Measurements from ENCODE around the gene SERPINA3.

The SERPINA3 gene

GRCh38 chr14:94643316-94644101 lies 31.3 kb downstream of the SERPINA3 start:
- TF ChIP-seq CTCF (IDR thresholded peaks at IDR 0.05; ENCODE audit: low read depth, low read length, poor library complexity, severe bottlenecking) (no peak), EZH2phosphoT487 (IDR thresholded peaks at IDR 0.05; ENCODE audit: borderline replicate concordance, low read length) (no peak)
- Histone ChIP-seq H3K36me3 (ENCODE audit: control insufficient read depth, low read length) (no peaks in the 10 kb centered on the region), H3K4me1 (ENCODE audit: control insufficient read depth, low read length) (no peaks in the 10 kb centered on the region), H3K27ac (ENCODE audit: low read depth, low read length) (no peak overlapping the region), H3K9me2 (replicated peaks; ENCODE audit: control insufficient read depth, low read length) (no peaks in the 10 kb centered on the region), H3K79me2 (ENCODE audit: control insufficient read depth, low read length) (no peaks in the 10 kb centered on the region), H3K27me3 (ENCODE audit: control insufficient read depth, low read length) (no peaks in the 10 kb centered on the region), H3K4me2 (ENCODE audit: low read length) (no peak overlapping the region), H3F3A (ENCODE audit: control insufficient read depth, insufficient read depth) (no peaks in the 10 kb centered on the region), H3K4me3 (ENCODE audit: low read length) (no peak overlapping the region), H4K20me1 (ENCODE audit: control insufficient read depth, insufficient read depth, low read depth, low read length) (no peaks in the 10 kb centered on the region), H3K9me3 (ENCODE audit: control insufficient read depth, insufficient read depth, low read length) (no peaks in the 10 kb centered on the region)

DNA sequence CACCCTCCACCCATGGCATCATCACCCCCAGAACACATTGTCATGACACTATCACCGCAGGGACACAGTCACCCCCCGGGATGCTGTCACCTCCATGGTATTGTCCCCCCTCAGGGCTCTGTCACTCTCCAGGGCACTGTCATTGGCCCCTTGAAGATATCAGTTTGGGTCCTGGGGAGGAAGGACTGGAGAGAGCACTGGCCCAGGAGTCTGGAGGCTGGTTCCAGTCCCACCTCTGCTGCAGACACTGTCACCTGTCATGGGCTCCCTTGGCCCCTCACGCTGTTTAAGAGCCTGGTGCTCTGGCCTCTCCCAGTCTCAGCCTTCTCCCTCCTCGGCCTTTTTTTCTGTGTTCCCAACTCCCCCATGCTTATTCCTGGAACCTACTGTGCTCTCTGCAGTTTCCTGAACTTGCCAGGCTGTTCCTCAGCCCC lies 31.9 kb downstream of the SERPINA3 start:
- Histone ChIP-seq H3K27me3 (ENCODE audit: control insufficient read depth, low read length) (no peaks in the 10 kb centered on the region), H3K4me3 (ENCODE audit: low read length) (no peak overlapping the region), H3K4me1 (ENCODE audit: control insufficient read depth, low read length) (no peaks in the 10 kb centered on the region), H3K9me2 (replicated peaks; ENCODE audit: control insufficient read depth, low read length) (no peaks in the 10 kb centered on the region), H3K4me2 (ENCODE audit: low read length) (no peak overlapping the region), H4K20me1 (ENCODE audit: control insufficient read depth, insufficient read depth, low read depth, low read length) (no peaks in the 10 kb centered on the region), H3K36me3 (ENCODE audit: control insufficient read depth, low read length) (no peaks in the 10 kb centered on the region), H3K9me3 (ENCODE audit: control insufficient read depth, insufficient read depth, low read length) (no peaks in the 10 kb centered on the region), H3K79me2 (ENCODE audit: control insufficient read depth, low read length) (no peaks in the 10 kb centered on the region), H3K27ac (ENCODE audit: low read depth, low read length) (no peak overlapping the region), H3F3A (ENCODE audit: control insufficient read depth, insufficient read depth) (no peaks in the 10 kb centered on the region)
- TF ChIP-seq EZH2phosphoT487 (IDR thresholded peaks at IDR 0.05; ENCODE audit: borderline replicate concordance, low read length) (no peak), CTCF (IDR thresholded peaks at IDR 0.05; ENCODE audit: low read depth, low read length, poor library complexity, severe bottlenecking) (no peak)

- Histone ChIP-seq H3K9me3 (ENCODE audit: control insufficient read depth, insufficient read depth, low read length) (no peaks in the 10 kb centered on the region), H3K9me2 (replicated peaks; ENCODE audit: control insufficient read depth, low read length) (no peaks in the 10 kb centered on the region), H3K27me3 (ENCODE audit: control insufficient read depth, low read length) (no peaks in the 10 kb centered on the region), H3K79me2 (ENCODE audit: control insufficient read depth, low read length) (no peaks in the 10 kb centered on the region), H3F3A (ENCODE audit: control insufficient read depth, insufficient read depth) (no peaks in the 10 kb centered on the region), H3K4me3 (ENCODE audit: low read length) (no peak overlapping the region), H4K20me1 (ENCODE audit: control insufficient read depth, insufficient read depth, low read depth, low read length) (no peaks in the 10 kb centered on the region), H3K4me2 (ENCODE audit: low read length) (no peak overlapping the region), H3K27ac (ENCODE audit: low read depth, low read length) (no peak overlapping the region), H3K4me1 (ENCODE audit: control insufficient read depth, low read length) (no peaks in the 10 kb centered on the region), H3K36me3 (ENCODE audit: control insufficient read depth, low read length) (no peaks in the 10 kb centered on the region)
- TF ChIP-seq CTCF (IDR thresholded peaks at IDR 0.05; ENCODE audit: low read depth, low read length, poor library complexity, severe bottlenecking), result no peak
- TF ChIP-seq EZH2phosphoT487 (IDR thresholded peaks at IDR 0.05; ENCODE audit: borderline replicate concordance, low read length), result no peak
These were observed 33.9 kb downstream of the SERPINA3 start for GRCh38 chr14:94646066-94646465.

All from DOHH2 (cell line).